ENCODE data around the gene TST.

Gene TST

GRCh38 chr22:37014835-37015586 lies 4.2 kb downstream of the TST start:
- TF ChIP-seq CTCF (conservative IDR thresholded peaks at IDR 0.05; ENCODE audit: low read depth, low read length): no peak
- H3K79me2 ChIP-seq (ENCODE audit: insufficient read depth, low read depth): no peaks in the 10 kb centered on the region
- H3K27me3 ChIP-seq (ENCODE audit: insufficient read depth, low read depth): no peaks in the 10 kb centered on the region
- H3K4me2 ChIP-seq: no peak overlapping the region
- H3K36me3 ChIP-seq (ENCODE audit: insufficient read depth): no peaks in the 10 kb centered on the region
- H3K4me1 ChIP-seq (ENCODE audit: low read depth, poor library complexity, severe bottlenecking): no peaks in the 10 kb centered on the region
- no peak overlapping the region for H3K9ac ChIP-seq
- H4K20me1 ChIP-seq (ENCODE audit: insufficient read depth): no peaks in the 10 kb centered on the region
- H3K4me3 ChIP-seq (IDR thresholded peaks at IDR 0.05; ENCODE audit: insufficient read depth, low read depth, low read length): no peak overlapping the region
- no peak overlapping the region for H3K27ac ChIP-seq
- H2AFZ ChIP-seq (ENCODE audit: low read depth): no peak overlapping the region

- Histone ChIP-seq H3K9ac (no peak overlapping the region), H3K4me1 (ENCODE audit: low read depth, poor library complexity, severe bottlenecking) (no peaks in the 10 kb centered on the region), H4K20me1 (ENCODE audit: insufficient read depth) (no peaks in the 10 kb centered on the region), H3K36me3 (ENCODE audit: insufficient read depth) (no peaks in the 10 kb centered on the region), H3K27ac (no peak overlapping the region), H3K27me3 (ENCODE audit: insufficient read depth, low read depth) (no peaks in the 10 kb centered on the region), H3K4me3 (IDR thresholded peaks at IDR 0.05; ENCODE audit: insufficient read depth, low read depth, low read length) (no peak overlapping the region), H2AFZ (ENCODE audit: low read depth) (no peak overlapping the region), H3K79me2 (ENCODE audit: insufficient read depth, low read depth) (no peaks in the 10 kb centered on the region), H3K4me2 (no peak overlapping the region)
- TF ChIP-seq CTCF (conservative IDR thresholded peaks at IDR 0.05; ENCODE audit: low read depth, low read length): no peak
Observed at GRCh38 chr22:37014415-37014806, 4.8 kb downstream of the TST start.

GRCh38 chr22:37012956-37013355 lies 6.3 kb downstream of the TST start:
- no peaks in the 10 kb centered on the region for H3K4me1 ChIP-seq (ENCODE audit: low read depth, poor library complexity, severe bottlenecking)

GRCh38 chr22:37012262-37012904 lies 6.9 kb downstream of the TST start:
- Histone ChIP-seq H3K4me3 (IDR thresholded peaks at IDR 0.05; ENCODE audit: insufficient read depth, low read depth, low read length) (no peak overlapping the region), H3K4me1 (ENCODE audit: low read depth, poor library complexity, severe bottlenecking) (no peaks in the 10 kb centered on the region), H3K36me3 (ENCODE audit: insufficient read depth) (no peaks in the 10 kb centered on the region), H3K27me3 (ENCODE audit: insufficient read depth, low read depth) (peaks cover 8% of the 10 kb centered on the region), H3K79me2 (ENCODE audit: insufficient read depth, low read depth) (no peaks in the 10 kb centered on the region), H4K20me1 (ENCODE audit: insufficient read depth) (no peaks in the 10 kb centered on the region), H2AFZ (ENCODE audit: low read depth) (no peak overlapping the region), H3K4me2 (no peak overlapping the region), H3K27ac (no peak overlapping the region), H3K9ac (no peak overlapping the region)
- no peak for TF ChIP-seq CTCF (conservative IDR thresholded peaks at IDR 0.05; ENCODE audit: low read depth, low read length)

More at GRCh38 chr22:37012956-37013355, 6.3 kb downstream of the TST start:
- H3K27ac ChIP-seq: no peak overlapping the region
- no peak overlapping the region for H3K4me2 ChIP-seq
- TF ChIP-seq CTCF (conservative IDR thresholded peaks at IDR 0.05; ENCODE audit: low read depth, low read length): no peak
- H4K20me1 ChIP-seq (ENCODE audit: insufficient read depth): no peaks in the 10 kb centered on the region
- H3K4me3 ChIP-seq (IDR thresholded peaks at IDR 0.05; ENCODE audit: insufficient read depth, low read depth, low read length): no peak overlapping the region
- no peak overlapping the region for H3K9ac ChIP-seq
- no peak overlapping the region for H2AFZ ChIP-seq (ENCODE audit: low read depth)
- peaks cover 6% of the 10 kb centered on the region for H3K27me3 ChIP-seq (ENCODE audit: insufficient read depth, low read depth)
- H3K79me2 ChIP-seq (ENCODE audit: insufficient read depth, low read depth): no peaks in the 10 kb centered on the region
- H3K36me3 ChIP-seq (ENCODE audit: insufficient read depth): no peaks in the 10 kb centered on the region
